Measurements from ENCODE around the gene PACS2.

Gene PACS2

DNA sequence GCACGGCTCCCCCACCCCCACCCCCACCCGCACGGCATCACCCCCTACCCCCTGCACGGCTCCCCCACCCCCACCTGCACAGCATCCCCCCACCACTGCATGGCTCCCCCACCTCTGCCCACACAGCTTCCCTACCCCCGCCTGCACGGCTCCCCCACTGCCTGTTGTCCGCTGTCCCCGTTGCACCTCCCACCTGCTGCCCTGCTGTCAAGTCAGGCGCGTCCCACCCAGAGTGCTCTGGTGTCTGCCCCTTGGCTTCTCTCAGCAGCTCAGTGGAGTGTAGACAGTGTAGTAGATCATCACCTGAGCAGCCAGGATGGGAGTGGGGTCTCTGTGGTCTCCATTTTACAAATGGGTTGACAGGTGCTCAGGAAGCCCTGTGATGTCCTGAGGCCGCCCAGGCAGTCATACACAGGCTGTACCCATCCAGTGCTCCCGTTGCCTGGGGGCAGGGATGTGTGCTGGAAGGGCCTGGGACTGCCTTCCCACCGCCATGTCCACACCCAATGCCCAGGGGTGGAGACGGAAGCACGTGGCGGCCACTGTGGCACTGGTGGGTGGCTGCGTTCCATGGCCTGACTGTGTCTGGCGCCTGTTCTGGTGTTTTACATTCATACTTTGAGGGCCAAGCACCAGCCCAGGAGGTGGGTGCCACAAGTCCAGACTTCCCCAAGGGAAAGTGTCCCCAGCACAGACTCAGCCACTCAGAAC, 32.5 kb downstream of the PACS2 start:
- Histone ChIP-seq H3K9me3 (ENCODE audit: severe bottlenecking) (peaks cover 3% of the 10 kb centered on the region), H3K4me3 (ENCODE audit: low read depth, low read length) (no peak overlapping the region), H3K27me3 (ENCODE audit: insufficient read depth, low read depth, severe bottlenecking) (no peaks in the 10 kb centered on the region), H3K27ac (no peak overlapping the region), H3K36me3 (no peaks in the 10 kb centered on the region)
- TF ChIP-seq, protein P1, sequence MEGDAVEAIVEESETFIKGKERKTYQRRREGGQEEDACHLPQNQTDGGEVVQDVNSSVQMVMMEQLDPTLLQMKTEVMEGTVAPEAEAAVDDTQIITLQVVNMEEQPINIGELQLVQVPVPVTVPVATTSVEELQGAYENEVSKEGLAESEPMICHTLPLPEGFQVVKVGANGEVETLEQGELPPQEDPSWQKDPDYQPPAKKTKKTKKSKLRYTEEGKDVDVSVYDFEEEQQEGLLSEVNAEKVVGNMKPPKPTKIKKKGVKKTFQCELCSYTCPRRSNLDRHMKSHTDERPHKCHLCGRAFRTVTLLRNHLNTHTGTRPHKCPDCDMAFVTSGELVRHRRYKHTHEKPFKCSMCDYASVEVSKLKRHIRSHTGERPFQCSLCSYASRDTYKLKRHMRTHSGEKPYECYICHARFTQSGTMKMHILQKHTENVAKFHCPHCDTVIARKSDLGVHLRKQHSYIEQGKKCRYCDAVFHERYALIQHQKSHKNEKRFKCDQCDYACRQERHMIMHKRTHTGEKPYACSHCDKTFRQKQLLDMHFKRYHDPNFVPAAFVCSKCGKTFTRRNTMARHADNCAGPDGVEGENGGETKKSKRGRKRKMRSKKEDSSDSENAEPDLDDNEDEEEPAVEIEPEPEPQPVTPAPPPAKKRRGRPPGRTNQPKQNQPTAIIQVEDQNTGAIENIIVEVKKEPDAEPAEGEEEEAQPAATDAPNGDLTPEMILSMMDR (IDR thresholded peaks at IDR 0.05; ENCODE audit: low read depth, low read length), result no peak
- DNase-seq, result no peak

DNA sequence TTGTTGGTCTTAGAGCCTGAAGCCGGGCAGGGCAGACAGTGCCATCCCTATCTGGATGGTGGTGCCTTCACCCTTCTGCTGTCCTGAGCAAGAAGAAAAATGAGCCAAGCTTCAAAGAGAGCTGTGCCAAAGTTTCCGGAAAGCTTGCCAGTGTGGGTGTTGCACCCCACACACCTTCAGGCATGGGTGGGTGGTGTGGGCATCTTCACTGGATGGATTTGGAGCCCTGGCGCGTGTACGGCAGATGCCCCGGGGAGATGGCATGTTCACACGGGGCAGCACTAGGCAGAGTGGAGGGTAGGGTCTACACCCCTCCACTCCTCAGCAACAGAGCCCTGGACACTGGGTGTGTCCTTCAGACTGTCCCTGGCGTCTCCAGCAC, 33.0 kb downstream of the PACS2 start:
- Histone ChIP-seq H3K36me3 (no peaks in the 10 kb centered on the region), H3K9me3 (ENCODE audit: severe bottlenecking) (peaks cover 3% of the 10 kb centered on the region), H3K4me3 (ENCODE audit: low read depth, low read length) (no peak overlapping the region), H3K27me3 (ENCODE audit: insufficient read depth, low read depth, severe bottlenecking) (no peaks in the 10 kb centered on the region), H3K27ac (no peak overlapping the region)
- DNase-seq, result no peak
- TF ChIP-seq, protein P1 (IDR thresholded peaks at IDR 0.05; ENCODE audit: low read depth, low read length), result no peak

DNA sequence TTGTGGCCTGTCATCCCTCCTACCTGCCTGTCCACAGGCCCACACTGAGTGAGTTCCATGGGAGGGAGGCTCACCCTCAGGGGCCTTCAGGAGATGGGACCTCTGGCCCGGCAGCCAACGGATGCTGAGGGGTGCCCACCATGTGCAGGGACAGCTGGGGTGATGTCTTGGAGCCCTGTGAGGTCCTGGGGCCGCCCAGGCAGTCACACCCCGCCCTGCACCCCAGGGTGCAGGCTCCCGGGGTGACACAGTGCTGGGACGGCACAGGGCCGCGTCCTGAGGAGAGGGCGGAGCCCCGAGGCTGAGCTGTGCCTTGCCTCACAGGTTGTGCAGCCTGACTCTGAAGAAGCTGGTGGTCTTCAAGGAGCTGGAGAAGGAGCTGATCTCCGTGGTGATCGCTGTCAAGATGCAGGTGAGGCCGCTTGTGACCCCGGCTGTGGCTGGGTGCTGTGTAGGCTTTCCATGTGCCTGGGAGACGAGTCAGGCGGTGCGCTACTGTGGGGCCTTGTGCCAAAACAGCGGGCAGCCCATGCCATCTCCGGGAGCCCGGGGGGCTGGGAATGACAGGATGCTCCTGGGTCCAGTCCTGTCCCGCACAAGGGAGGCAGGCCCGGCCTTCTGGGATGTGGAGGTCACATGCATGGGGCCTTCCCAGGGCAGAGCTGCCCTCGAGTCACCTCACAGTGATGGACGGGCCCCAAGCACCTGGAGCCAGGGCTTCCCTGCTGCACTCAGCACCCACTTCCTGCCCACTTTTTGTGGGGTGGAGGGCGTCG, 33.8 kb downstream of the PACS2 start:
- DNase-seq, result no peak
- Histone ChIP-seq H3K27me3 (ENCODE audit: insufficient read depth, low read depth, severe bottlenecking) (no peaks in the 10 kb centered on the region), H3K36me3 (no peaks in the 10 kb centered on the region), H3K27ac (no peak overlapping the region), H3K4me3 (ENCODE audit: low read depth, low read length) (no peak overlapping the region), H3K9me3 (ENCODE audit: severe bottlenecking) (peaks cover 3% of the 10 kb centered on the region)
- TF ChIP-seq, protein P1 (IDR thresholded peaks at IDR 0.05; ENCODE audit: low read depth, low read length), result no peak

DNA sequence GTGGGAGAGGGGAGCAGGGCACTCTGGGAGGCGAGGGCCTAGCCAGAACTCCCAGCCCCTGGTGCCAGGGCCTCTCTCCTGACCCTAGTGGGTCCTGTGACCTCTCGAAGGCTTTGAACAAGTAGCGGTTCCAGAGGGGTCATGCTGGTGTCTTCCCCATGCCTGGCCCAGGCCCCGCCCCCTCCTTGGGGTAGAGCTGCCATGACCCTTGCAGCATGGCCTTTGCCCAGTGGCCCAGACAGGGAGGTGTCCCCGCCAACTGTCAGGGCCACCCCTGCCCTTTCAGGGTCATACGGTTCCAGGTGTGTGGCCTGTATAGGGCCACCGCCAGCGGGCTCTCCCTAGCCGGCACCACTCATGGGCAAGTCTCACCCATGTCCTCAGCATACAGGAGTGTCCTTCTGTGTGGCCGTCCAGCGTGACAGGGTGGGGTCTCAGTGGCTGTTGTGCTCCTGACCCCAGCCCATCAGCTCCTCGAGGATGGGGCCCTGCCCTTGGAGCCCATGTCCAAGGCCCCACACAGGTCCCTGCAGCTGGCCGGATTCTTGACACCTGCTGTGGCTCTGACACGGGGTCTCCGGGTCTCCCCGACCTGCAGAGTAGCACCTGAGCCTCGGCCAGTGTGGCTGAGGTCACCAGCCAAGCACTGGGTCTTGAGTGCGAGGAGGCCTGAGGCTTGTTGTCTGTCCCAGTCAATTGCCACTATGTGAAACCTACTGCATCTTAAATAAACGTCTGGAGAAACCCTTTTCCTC, 34.6 kb downstream of the PACS2 start:
- H3K9me3 ChIP-seq (ENCODE audit: severe bottlenecking), result peaks cover 3% of the 10 kb centered on the region
- DNase-seq, result no peak
- TF ChIP-seq, protein P1 (IDR thresholded peaks at IDR 0.05; ENCODE audit: low read depth, low read length), result no peak
- H3K4me3 ChIP-seq (ENCODE audit: low read depth, low read length), result no peak overlapping the region
- no peak overlapping the region for H3K27ac ChIP-seq
- H3K36me3 ChIP-seq, result peaks cover 2% of the 10 kb centered on the region; the same call in 1 of the 2 replicates
- no peaks in the 10 kb centered on the region for H3K27me3 ChIP-seq (ENCODE audit: insufficient read depth, low read depth, severe bottlenecking)

DNA sequence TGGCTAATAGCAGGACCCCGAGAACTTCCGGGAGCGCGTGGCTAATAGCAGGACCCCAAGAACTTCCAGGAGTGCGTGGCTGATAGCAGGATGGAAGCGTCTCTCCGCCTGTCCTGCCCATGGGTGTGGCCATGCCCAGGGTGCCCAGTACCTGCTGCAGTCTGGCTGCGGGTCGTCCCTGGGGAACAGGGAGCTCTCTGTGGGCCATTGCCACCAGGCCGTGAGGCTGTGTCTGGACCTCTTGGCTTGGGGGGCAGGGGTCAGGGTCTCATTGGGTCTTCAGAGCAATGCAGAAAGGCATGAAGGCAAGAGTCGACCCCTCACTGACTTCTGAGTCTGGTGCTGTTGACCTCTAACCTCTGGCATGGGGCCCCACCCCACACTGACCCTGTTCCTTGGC, 35.4 kb downstream of the PACS2 start:
- Histone ChIP-seq H3K9me3 (ENCODE audit: severe bottlenecking) (no peaks in the 10 kb centered on the region), H3K36me3 (peaks cover 7% of the 10 kb centered on the region), H3K27me3 (ENCODE audit: insufficient read depth, low read depth, severe bottlenecking) (no peaks in the 10 kb centered on the region), H3K4me3 (ENCODE audit: low read depth, low read length) (no peak overlapping the region), H3K27ac (no peak overlapping the region)
- TF ChIP-seq, protein P1 (IDR thresholded peaks at IDR 0.05; ENCODE audit: low read depth, low read length), result no peak
- DNase-seq, result no peak
